GM18517 (cell line): Measurements from ENCODE around the gene ADGRL3.
"Not testable (repeated sequence)": the region's sequence is repeated elsewhere in the genome, so short reads cannot be mapped to it uniquely, and the experiment has no call there.

ENCODE experiments used
- ATAC-seq: cut with Tn5 transposase; IDR thresholded peaks from one replicate; pipeline ENCODE4 v1.9.1; 2021; ENCODE audit warnings: mild to moderate bottlenecking, moderate library complexity; ENCODE audit not compliant: unreplicated experiment

ADGRL3 gene

GRCh38 chr4:61934198-61934597 lies 734.1 kb downstream of the ADGRL3 start:
- ATAC-seq, result no peak

- no peak for ATAC-seq
Measured at GRCh38 chr4:61938250-61938846, 738.2 kb downstream of the ADGRL3 start.

- no peak for ATAC-seq
Measured at GRCh38 chr4:61950625-61951024, 750.5 kb downstream of the ADGRL3 start.

- ATAC-seq, result no peak
Measured at GRCh38 chr4:61953386-61953785, 753.3 kb downstream of the ADGRL3 start.

- ATAC-seq, result no peak
Measured at GRCh38 chr4:61958591-61958990, 758.5 kb downstream of the ADGRL3 start.

- ATAC-seq, result no peak
Measured at GRCh38 chr4:61959087-61959486, 759.0 kb downstream of the ADGRL3 start.

- no peak for ATAC-seq
Measured at GRCh38 chr4:61984260-61984909, 784.3 kb downstream of the ADGRL3 start.

- no peak for ATAC-seq
Measured at GRCh38 chr4:61985426-61985825, 785.3 kb downstream of the ADGRL3 start.

- ATAC-seq, result not testable (repeated sequence)
Measured at GRCh38 chr4:61986929-61987328, 786.8 kb downstream of the ADGRL3 start.

GRCh38 chr4:61992351-61992750 lies 792.2 kb downstream of the ADGRL3 start:
- no peak for ATAC-seq

- ATAC-seq, result no peak
Measured at GRCh38 chr4:61994036-61994435, 793.9 kb downstream of the ADGRL3 start.

GRCh38 chr4:61995717-61996340 lies 795.7 kb downstream of the ADGRL3 start:
- no peak for ATAC-seq

GRCh38 chr4:61996943-61997342 lies 796.8 kb downstream of the ADGRL3 start:
- no peak for ATAC-seq

GRCh38 chr4:61997831-61998230 lies 797.7 kb downstream of the ADGRL3 start:
- no peak for ATAC-seq

GRCh38 chr4:62003695-62004094 lies 803.6 kb downstream of the ADGRL3 start:
- no peak for ATAC-seq

GRCh38 chr4:62004881-62005280 lies 804.8 kb downstream of the ADGRL3 start:
- ATAC-seq, result no peak

- ATAC-seq, result no peak
Measured at GRCh38 chr4:62006108-62006507, 806.0 kb downstream of the ADGRL3 start.

- no peak for ATAC-seq
Measured at GRCh38 chr4:62015043-62015739, 815.1 kb downstream of the ADGRL3 start.

GRCh38 chr4:62018537-62018936 lies 818.4 kb downstream of the ADGRL3 start:
- no peak for ATAC-seq

- ATAC-seq, result no peak
Measured at GRCh38 chr4:62023633-62024032, 823.5 kb downstream of the ADGRL3 start.

GRCh38 chr4:62028745-62029144 lies 828.6 kb downstream of the ADGRL3 start:
- ATAC-seq, result no peak

- no peak for ATAC-seq
Measured at GRCh38 chr4:62030958-62031357, 830.8 kb downstream of the ADGRL3 start.
